Peyer's patch (tissue), 4 donors: ENCODE measurements around the gene TMEM100. TPM values are rescaled to one million over a fixed set of nuclear protein-coding genes. Genes with fewer than 3 reads are reported as not detected.

Experiments
- DNase-seq, 3 donors: peaks; one replicate each; pipeline ENCODE4 v3.0.0-alpha.2; 2017 to 2019
- H3K27ac ChIP-seq, 4 donors: fragments of 200-600 bp; sonication (generic); one replicate each; pipeline ENCODE4 v1.5.1; 2016 to 2019
- H3K27me3 ChIP-seq, 2 donors: fragments of 200-600 bp; sonication (generic); one replicate each; pipeline ENCODE4 v1.5.1; 2019
- H3K36me3 ChIP-seq, 3 donors: fragments of 200-600 bp; sonication (generic); one replicate each; pipeline ENCODE4 v1.5.1; 2016 to 2019
- H3K4me1 ChIP-seq, 4 donors: fragments of 200-600 bp; sonication (generic); one replicate each; pipeline ENCODE4 v1.5.1; 2016 to 2019
- H3K4me3 ChIP-seq, 4 donors: fragments of 200-600 bp; sonication (generic); 1 replicate in 3 of 4; 2 replicates in 1 of 4; pipeline ENCODE4 v1.5.1; 2016 to 2019; ENCODE audit warnings: mild to moderate bottlenecking in 1 of 4
- H3K9me3 ChIP-seq, 4 donors: fragments of 200-600 bp; sonication (generic); one replicate each; pipeline ENCODE4 v1.5.1; 2016 to 2019; ENCODE audit warnings: mild to moderate bottlenecking in 1 of 4
- CTCF ChIP-seq, 6 experiments: fragments of 450-650 bp in 4 of 6; fragments of 200-600 bp in 2 of 6; sonication (generic) in 1 of 6; IDR thresholded peaks; one replicate each; pipeline ENCODE4 v1.5.1; 2017 to 2019; ENCODE audit warnings: antibody characterized with exemption in 6 of 6, mild to moderate bottlenecking in 3 of 6, moderate library complexity in 1 of 6
- POLR2A ChIP-seq, 2 donors: fragments of 450-650 bp; IDR thresholded peaks; one replicate each; pipeline ENCODE4 v1.5.1; 2017; ENCODE audit warnings: antibody characterized with exemption in 2 of 2, mild to moderate bottlenecking in 2 of 2, moderate library complexity in 2 of 2
- total RNA-seq, 4 donors: library from RNA; depleted of rRNA; stranded (reverse); fragments of >200 nt; gene quantifications; one replicate each; pipeline ENCODE4 v1.1.0, GENCODE V29; 2016

TMEM100 gene
- total RNA-seq, 4 donors from 2014 or later: 4.4 to 18.2 (median 4.8) TPM

GRCh38 chr17:55765472-55765871 is 42.8 kb upstream of the TMEM100 start:
- H3K4me1 ChIP-seq: peaks cover 0 to 11% (median 0%) of the 10 kb centered on the region in 4 donors
- H3K9me3 ChIP-seq: no peaks in the 10 kb centered on the region
- H3K27ac ChIP-seq: no peak overlapping the region
- H3K36me3 ChIP-seq: peaks cover 0 to 12% (median 0%) of the 10 kb centered on the region in 3 donors
- H3K4me3 ChIP-seq: no peak overlapping the region
- no peak for DNase-seq
- TF ChIP-seq CTCF (IDR thresholded peaks at IDR 0.05) (no peak), POLR2A (IDR thresholded peaks at IDR 0.05) (no peak)
- no peaks in the 10 kb centered on the region for H3K27me3 ChIP-seq

DNA sequence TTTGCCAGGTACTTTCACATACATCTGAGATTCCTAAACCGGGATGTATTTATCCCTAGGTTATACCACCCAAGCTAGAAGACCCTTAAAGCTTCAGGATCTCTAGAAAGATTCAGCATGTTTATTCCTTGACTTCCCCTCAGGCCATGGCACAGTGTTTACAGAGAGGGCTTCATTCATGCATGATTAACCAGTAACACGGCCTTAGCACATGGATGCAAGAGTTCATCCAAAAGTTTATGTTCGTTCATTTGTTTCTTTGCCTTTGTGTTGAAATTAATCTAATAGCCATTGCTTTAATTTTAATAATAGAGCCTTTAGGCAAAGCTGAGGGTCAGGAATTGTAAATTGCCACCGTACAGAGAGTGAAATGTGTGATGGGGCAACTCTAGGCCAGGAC is 41.9 kb upstream of the TMEM100 start:
- H3K9me3 ChIP-seq: no peaks in the 10 kb centered on the region
- H3K36me3 ChIP-seq: peaks cover 0 to 12% (median 0%) of the 10 kb centered on the region in 3 donors
- H3K4me3 ChIP-seq: no peak overlapping the region
- peaks cover 0 to 13% (median 0%) of the 10 kb centered on the region in 4 donors for H3K4me1 ChIP-seq
- peak overlapping the region in 1 of 4 donors; percentile 64 for H3K27ac ChIP-seq
- DNase-seq: no peak
- no peaks in the 10 kb centered on the region for H3K27me3 ChIP-seq
- TF ChIP-seq CTCF (IDR thresholded peaks at IDR 0.05) (no peak), POLR2A (IDR thresholded peaks at IDR 0.05) (no peak)

DNA sequence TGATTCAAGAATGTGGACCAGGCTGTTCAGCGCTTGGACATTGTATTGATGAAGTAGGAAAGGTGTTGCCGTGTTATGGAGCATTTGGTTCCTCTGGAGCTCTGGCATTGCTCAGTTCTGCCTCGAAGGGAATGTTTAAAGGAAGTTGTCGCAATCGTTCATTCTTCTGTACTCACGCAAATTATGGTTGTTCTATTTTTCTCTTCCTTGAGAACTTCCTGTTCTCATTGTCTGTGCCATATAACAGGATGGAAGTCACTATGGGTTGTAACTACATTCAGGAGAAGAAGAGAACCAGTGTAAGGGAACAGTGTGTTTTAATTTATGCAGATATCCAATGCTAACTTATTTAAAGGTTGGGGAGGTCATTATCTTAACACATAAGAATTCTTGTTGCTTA is 41.2 kb upstream of the TMEM100 start:
- Histone ChIP-seq H3K27ac (peak overlapping the region in 2 of 4 donors; percentile 39 to 64), H3K4me3 (no peak overlapping the region), H3K9me3 (no peaks in the 10 kb centered on the region), H3K36me3 (peaks cover 0 to 5% (median 0%) of the 10 kb centered on the region in 3 donors), H3K4me1 (peaks cover 0 to 15% (median 0%) of the 10 kb centered on the region in 4 donors), H3K27me3 (no peaks in the 10 kb centered on the region)
- no peak for TF ChIP-seq CTCF (IDR thresholded peaks at IDR 0.05)
- no peak for TF ChIP-seq POLR2A (IDR thresholded peaks at IDR 0.05)
- no peak for DNase-seq

DNA sequence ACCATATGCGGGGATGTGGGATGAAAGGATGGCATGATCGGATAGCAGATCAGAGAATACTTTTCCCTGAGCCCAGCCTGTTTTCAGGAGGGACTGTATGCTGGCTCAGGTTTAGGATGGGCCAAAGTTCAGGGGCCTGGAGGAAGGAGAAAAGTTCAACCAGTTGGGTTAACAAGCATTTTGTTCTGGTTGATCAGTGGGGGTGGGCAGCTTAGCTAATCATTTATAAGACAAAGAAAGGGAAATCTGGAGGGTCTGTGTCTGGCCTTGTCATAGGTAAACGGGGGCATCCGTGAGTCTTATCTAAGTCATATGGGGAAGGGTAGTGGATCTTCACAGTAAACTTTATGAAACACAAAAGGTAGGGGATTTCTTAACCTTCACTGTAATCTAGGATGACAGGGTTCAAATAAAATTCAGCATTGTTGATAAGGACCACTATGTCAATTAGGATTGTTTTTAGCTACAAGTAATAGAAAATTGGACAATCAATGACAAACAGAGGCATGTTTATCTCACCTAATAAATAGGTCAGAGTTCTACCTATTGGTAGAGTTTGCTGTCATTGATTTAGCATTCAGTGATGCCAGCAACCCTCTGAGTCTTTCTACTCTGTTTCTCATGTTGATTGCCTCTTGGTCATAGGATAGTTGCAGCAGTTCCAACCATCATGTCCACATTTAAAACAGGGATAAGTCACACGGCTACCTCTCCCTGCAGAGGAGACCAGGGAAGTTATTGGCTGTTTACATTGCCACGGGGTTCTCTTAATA is 39.6 kb upstream of the TMEM100 start:
- DNase-seq: no peak
- Histone ChIP-seq H3K27me3 (no peaks in the 10 kb centered on the region), H3K4me3 (no peak overlapping the region), H3K36me3 (no peaks in the 10 kb centered on the region), H3K27ac (peak overlapping the region in 2 of 4 donors; percentile 1 to 38), H3K4me1 (peaks cover 0 to 16% (median 0%) of the 10 kb centered on the region in 4 donors), H3K9me3 (no peaks in the 10 kb centered on the region)
- TF ChIP-seq CTCF (IDR thresholded peaks at IDR 0.05) (no peak), POLR2A (IDR thresholded peaks at IDR 0.05) (no peak)

- Histone ChIP-seq H3K36me3 (no peaks in the 10 kb centered on the region), H3K9me3 (no peaks in the 10 kb centered on the region), H3K27ac (peak overlapping the region in 2 of 4 donors; percentile 1 to 33), H3K4me1 (peaks cover 0 to 16% (median 0%) of the 10 kb centered on the region in 4 donors), H3K27me3 (no peaks in the 10 kb centered on the region), H3K4me3 (no peak overlapping the region)
- TF ChIP-seq CTCF (IDR thresholded peaks at IDR 0.05): no peak
- no peak for TF ChIP-seq POLR2A (IDR thresholded peaks at IDR 0.05)
- DNase-seq: no peak
Measured at GRCh38 chr17:55760643-55761355, 38.1 kb upstream of the TMEM100 start.
